NT2/D1 (cell line): ENCODE data around the gene CNPPD1.

Experiments
- SUZ12 ChIP-seq: IDR thresholded peaks from 2 replicates; pipeline ENCODE4 v1.6.1; 2011; ENCODE audit not compliant: insufficient read length, insufficient read depth; ENCODE audit errors: extremely low read depth
- ZNF274 ChIP-seq: IDR thresholded peaks from 2 replicates; pipeline ENCODE4 v1.6.1; 2011; ENCODE audit warnings: mild to moderate bottlenecking, low read depth, low read length

GRCh38 chr2:219207884-219208740, 31.4 kb upstream of the CNPPD1 start:
- TF ChIP-seq ZNF274 (no peak), SUZ12 (no peak)
